ENCODE data around the gene AMPD1. TPM values are rescaled to one million over a fixed set of nuclear protein-coding genes. Genes with fewer than 3 reads are reported as not detected.

AMPD1 gene
- total RNA-seq (ENCODE audit: unreplicated experiment): not detected
- long read RNA-seq: 0 reads

- Mint-ChIP-seq H3K9me3 (ENCODE audit: unreplicated experiment) (no peaks in the 10 kb centered on the region), H3K36me3 (ENCODE audit: low read depth, unreplicated experiment) (no peaks in the 10 kb centered on the region), H3K4me3 (ENCODE audit: unreplicated experiment) (no peak within 1 kb of the TSS), H3K27ac (ENCODE audit: unreplicated experiment) (no peak within 1 kb of the TSS), H3K4me1 (ENCODE audit: unreplicated experiment) (peaks cover 15% of the 10 kb centered on the region), H3K27me3 (ENCODE audit: unreplicated experiment) (peaks cover 7% of the 10 kb centered on the region)
- no peak for TF ChIP-seq CTCF (IDR thresholded peaks at IDR 0.05; ENCODE audit: unreplicated experiment)
- DNase-seq (ENCODE audit: low spot score): no peak
Measured at GRCh38 chr1:114695430-114696058, at the start of gene AMPD1. AMPD1 (minus strand) TSS chr1:114695546; CDS start chr1:114695471, 75 bp downstream.

- Mint-ChIP-seq H3K9me3 (ENCODE audit: unreplicated experiment) (no peaks in the 10 kb centered on the region), H3K4me1 (ENCODE audit: unreplicated experiment) (no peaks in the 10 kb centered on the region), H3K4me3 (ENCODE audit: unreplicated experiment) (no peak overlapping the region), H3K27me3 (ENCODE audit: unreplicated experiment) (peaks cover 3% of the 10 kb centered on the region), H3K27ac (ENCODE audit: unreplicated experiment) (no peak overlapping the region), H3K36me3 (ENCODE audit: low read depth, unreplicated experiment) (peaks cover 9% of the 10 kb centered on the region)
- no peak for DNase-seq (ENCODE audit: low spot score)
- no peak for TF ChIP-seq CTCF (IDR thresholded peaks at IDR 0.05; ENCODE audit: unreplicated experiment)
Measured at GRCh38 chr1:114741963-114742746, 46.8 kb upstream of the AMPD1 start.

- TF ChIP-seq CTCF (IDR thresholded peaks at IDR 0.05; ENCODE audit: unreplicated experiment): no peak
- DNase-seq (ENCODE audit: low spot score): no peak
- peaks cover 23% of the 10 kb centered on the region for H3K36me3 Mint-ChIP-seq (ENCODE audit: low read depth, unreplicated experiment)
- H3K4me1 Mint-ChIP-seq (ENCODE audit: unreplicated experiment): no peaks in the 10 kb centered on the region
- no peak overlapping the region for H3K27ac Mint-ChIP-seq (ENCODE audit: unreplicated experiment)
- no peak overlapping the region for H3K4me3 Mint-ChIP-seq (ENCODE audit: unreplicated experiment)
- H3K27me3 Mint-ChIP-seq (ENCODE audit: unreplicated experiment): peaks cover 3% of the 10 kb centered on the region
- no peaks in the 10 kb centered on the region for H3K9me3 Mint-ChIP-seq (ENCODE audit: unreplicated experiment)
Measured at GRCh38 chr1:114740331-114740730, 45.0 kb upstream of the AMPD1 start.

- no peak overlapping the region for H3K27ac Mint-ChIP-seq (ENCODE audit: unreplicated experiment)
Measured at GRCh38 chr1:114737314-114737849, 42.0 kb upstream of the AMPD1 start.

More at GRCh38 chr1:114737314-114737849, 42.0 kb upstream of the AMPD1 start:
- no peaks in the 10 kb centered on the region for H3K4me1 Mint-ChIP-seq (ENCODE audit: unreplicated experiment)
- no peak for TF ChIP-seq CTCF (IDR thresholded peaks at IDR 0.05; ENCODE audit: unreplicated experiment)
- peaks cover under 1% of the 10 kb centered on the region for H3K27me3 Mint-ChIP-seq (ENCODE audit: unreplicated experiment)
- no peaks in the 10 kb centered on the region for H3K9me3 Mint-ChIP-seq (ENCODE audit: unreplicated experiment)
- H3K36me3 Mint-ChIP-seq (ENCODE audit: low read depth, unreplicated experiment): peaks cover 34% of the 10 kb centered on the region
- H3K4me3 Mint-ChIP-seq (ENCODE audit: unreplicated experiment): no peak overlapping the region
- no peak for DNase-seq (ENCODE audit: low spot score)
